Fibroblast of skin of abdomen (primary cell): ENCODE measurements around the gene SORT1.

Source experiments
- DNase-seq: peaks from one replicate; pipeline ENCODE4 v3.0.0-alpha.2; 2013

Gene SORT1

GRCh38 chr1:109272021-109272799 is 125.5 kb downstream of the SORT1 start:
- DNase-seq, result no peak

- DNase-seq, result no peak
Observed at GRCh38 chr1:109271458-109271857, 126.3 kb downstream of the SORT1 start.

GRCh38 chr1:109270623-109271317 is 126.9 kb downstream of the SORT1 start:
- no peak for DNase-seq

GRCh38 chr1:109269981-109270622 is 127.6 kb downstream of the SORT1 start:
- DNase-seq, result no peak

GRCh38 chr1:109269212-109269980 is 128.3 kb downstream of the SORT1 start:
- DNase-seq, result no peak

GRCh38 chr1:109268431-109269211 is 129.1 kb downstream of the SORT1 start:
- no peak for DNase-seq

GRCh38 chr1:109267743-109268300 is 129.9 kb downstream of the SORT1 start:
- no peak for DNase-seq

GRCh38 chr1:109266965-109267364 is 130.8 kb downstream of the SORT1 start:
- DNase-seq, result peak; percentile 61

- DNase-seq, result no peak
Observed at GRCh38 chr1:109265741-109266330, 131.9 kb downstream of the SORT1 start.

GRCh38 chr1:109265016-109265415 is 132.7 kb downstream of the SORT1 start:
- no peak for DNase-seq

GRCh38 chr1:109264379-109264755 is 133.4 kb downstream of the SORT1 start:
- no peak for DNase-seq

GRCh38 chr1:109263597-109264378 is 133.9 kb downstream of the SORT1 start:
- peak; percentile 64 for DNase-seq

- no peak for DNase-seq
Observed at GRCh38 chr1:109263234-109263596, 134.5 kb downstream of the SORT1 start.

- DNase-seq, result no peak
Observed at GRCh38 chr1:109262231-109263055, 135.3 kb downstream of the SORT1 start.

GRCh38 chr1:109261578-109261977 is 136.1 kb downstream of the SORT1 start:
- DNase-seq, result no peak

- no peak for DNase-seq
Observed at GRCh38 chr1:109261006-109261405, 136.7 kb downstream of the SORT1 start.

GRCh38 chr1:109259674-109260557 is 137.8 kb downstream of the SORT1 start:
- DNase-seq, result no peak
